Effector memory CD4-positive, alpha-beta T cell (primary cell): ENCODE measurements around the gene CACNA1H.

ENCODE experiments used
- DNase-seq, 3 donors: peaks; one replicate each; pipeline ENCODE4 v3.0.0-alpha.2; 2020
- H3K27ac ChIP-seq: 2 replicates; pipeline ENCODE4 v1.7.0; 2013; ENCODE audit warnings: mild to moderate bottlenecking, low read length, moderate library complexity; ENCODE audit not compliant: insufficient read depth, poor library complexity, severe bottlenecking
- H3K27me3 ChIP-seq: replicated peaks from 2 replicates; pipeline ENCODE4 v1.7.0; 2013; ENCODE audit warnings: mild to moderate bottlenecking, low read length; ENCODE audit not compliant: insufficient read depth, control insufficient read depth, poor library complexity, severe bottlenecking
- H3K36me3 ChIP-seq: 2 replicates; pipeline ENCODE4 v1.7.0; 2013; ENCODE audit warnings: mild to moderate bottlenecking, low read length, moderate library complexity; ENCODE audit not compliant: control insufficient read depth, insufficient read depth
- H3K4me1 ChIP-seq: 2 replicates; pipeline ENCODE4 v1.7.0; 2013; ENCODE audit warnings: low read length, mild to moderate bottlenecking; ENCODE audit not compliant: control insufficient read depth, insufficient read depth, poor library complexity, severe bottlenecking
- H3K4me3 ChIP-seq: 2 replicates; pipeline ENCODE4 v1.7.0; 2013; ENCODE audit warnings: low read length, low read depth, mild to moderate bottlenecking; ENCODE audit not compliant: insufficient read depth, poor library complexity, severe bottlenecking
- H3K9me3 ChIP-seq: 2 replicates; pipeline ENCODE4 v1.7.0; 2013; ENCODE audit warnings: mild to moderate bottlenecking, low read length, moderate library complexity; ENCODE audit not compliant: control insufficient read depth

The CACNA1H gene

DNA sequence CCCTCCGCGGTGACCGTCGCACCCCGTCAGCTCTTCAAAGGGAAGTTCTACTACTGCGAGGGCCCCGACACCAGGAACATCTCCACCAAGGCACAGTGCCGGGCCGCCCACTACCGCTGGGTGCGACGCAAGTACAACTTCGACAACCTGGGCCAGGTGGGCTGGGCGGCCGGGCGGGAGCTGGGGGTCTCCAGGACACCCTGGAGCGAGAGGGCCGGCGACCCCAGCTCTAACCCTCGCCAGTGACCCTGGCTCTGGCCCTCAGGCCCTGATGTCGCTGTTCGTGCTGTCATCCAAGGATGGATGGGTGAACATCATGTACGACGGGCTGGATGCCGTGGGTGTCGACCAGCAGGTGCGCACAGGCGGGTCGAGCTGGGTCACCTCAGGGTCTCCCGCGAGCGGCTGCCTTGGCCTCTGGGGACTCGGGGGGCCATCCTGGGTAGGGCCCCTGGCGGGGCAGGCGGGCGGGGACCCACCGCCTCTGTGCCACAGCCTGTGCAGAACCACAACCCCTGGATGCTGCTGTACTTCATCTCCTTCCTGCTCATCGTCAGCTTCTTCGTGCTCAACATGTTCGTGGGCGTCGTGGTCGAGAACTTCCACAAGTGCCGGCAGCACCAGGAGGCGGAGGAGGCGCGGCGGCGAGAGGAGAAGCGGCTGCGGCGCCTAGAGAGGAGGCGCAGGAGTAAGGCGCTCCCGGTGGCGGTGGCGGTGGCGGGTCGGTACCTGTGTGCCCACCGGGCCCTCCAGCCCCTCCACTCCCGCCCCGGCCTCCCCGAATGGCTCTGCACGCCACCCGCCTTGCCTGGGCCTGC is 58.8 kb downstream of the CACNA1H start:
- Histone ChIP-seq H3K9me3 (no peaks in the 10 kb centered on the region), H3K27ac (no peak overlapping the region), H3K27me3 (no peaks in the 10 kb centered on the region), H3K4me1 (no peaks in the 10 kb centered on the region), H3K36me3 (no peaks in the 10 kb centered on the region), H3K4me3 (no peak overlapping the region)
- no peak for DNase-seq

DNA sequence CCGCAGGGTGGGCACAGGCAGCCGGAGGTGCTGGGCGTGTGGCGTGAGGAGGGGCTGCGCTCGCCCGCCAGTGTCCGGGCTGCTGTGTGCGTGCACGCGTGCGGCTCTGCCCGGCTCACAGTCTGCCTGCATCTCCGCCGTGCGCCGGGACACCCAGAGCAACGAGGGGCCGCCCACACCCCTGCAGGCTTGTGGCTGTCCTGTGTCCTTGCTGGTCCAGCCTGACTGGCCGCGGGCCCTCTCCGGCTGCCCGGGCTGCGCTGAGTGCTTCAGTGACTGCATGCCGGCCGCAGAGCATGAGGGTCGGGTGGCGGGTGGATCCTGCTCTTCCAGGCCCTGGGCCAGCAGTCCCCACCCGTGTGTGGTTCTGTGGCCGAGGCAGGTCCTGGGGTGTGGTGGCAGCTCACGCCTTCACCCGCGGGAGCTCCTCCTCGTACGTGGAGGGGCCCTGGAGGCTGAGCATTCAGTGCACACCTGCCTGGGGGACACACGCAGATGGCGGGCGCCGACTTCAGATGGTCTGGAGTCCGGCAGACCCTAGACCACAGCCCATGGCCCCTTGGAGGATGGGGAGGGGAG is 59.8 kb downstream of the CACNA1H start:
- no peaks in the 10 kb centered on the region for H3K4me1 ChIP-seq
- H3K4me3 ChIP-seq, result no peak overlapping the region
- no peak for DNase-seq
- H3K36me3 ChIP-seq, result no peaks in the 10 kb centered on the region
- H3K27me3 ChIP-seq, result no peaks in the 10 kb centered on the region
- H3K27ac ChIP-seq, result no peak overlapping the region
- H3K9me3 ChIP-seq, result no peaks in the 10 kb centered on the region

- Histone ChIP-seq H3K27me3 (no peaks in the 10 kb centered on the region), H3K27ac (no peak overlapping the region), H3K36me3 (no peaks in the 10 kb centered on the region), H3K9me3 (no peaks in the 10 kb centered on the region), H3K4me1 (no peaks in the 10 kb centered on the region), H3K4me3 (no peak overlapping the region)
- DNase-seq, result no peak
These were observed 60.3 kb downstream of the CACNA1H start for GRCh38 chr16:1213231-1213630.

DNA sequence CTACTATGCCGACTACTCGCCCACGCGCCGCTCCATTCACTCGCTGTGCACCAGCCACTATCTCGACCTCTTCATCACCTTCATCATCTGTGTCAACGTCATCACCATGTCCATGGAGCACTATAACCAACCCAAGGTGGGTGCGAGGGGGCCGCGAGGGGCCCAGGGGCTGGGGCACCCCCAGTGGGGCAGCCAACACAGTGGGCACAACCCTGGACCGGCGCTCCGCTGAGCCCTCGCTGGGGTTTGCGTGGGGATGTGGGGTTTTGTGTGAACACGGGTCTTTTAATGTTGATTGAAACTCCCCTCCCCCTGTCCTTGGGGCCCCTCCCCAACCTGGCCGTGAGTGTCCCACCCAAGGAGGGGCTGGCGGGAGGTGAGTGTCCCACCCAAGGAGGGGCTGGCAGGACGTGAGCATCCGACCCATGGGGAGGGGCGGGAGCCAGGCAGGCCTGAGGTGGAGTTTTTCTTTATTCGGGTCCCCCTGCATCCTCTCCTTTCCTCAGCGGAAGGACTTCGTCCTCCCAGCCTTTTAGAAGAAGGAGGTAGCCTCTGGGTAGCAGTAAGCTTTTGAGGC is 61.0 kb downstream of the CACNA1H start:
- Histone ChIP-seq H3K4me3 (no peak overlapping the region), H3K4me1 (no peaks in the 10 kb centered on the region), H3K9me3 (no peaks in the 10 kb centered on the region), H3K36me3 (no peaks in the 10 kb centered on the region), H3K27ac (no peak overlapping the region), H3K27me3 (no peaks in the 10 kb centered on the region)
- no peak for DNase-seq

DNA sequence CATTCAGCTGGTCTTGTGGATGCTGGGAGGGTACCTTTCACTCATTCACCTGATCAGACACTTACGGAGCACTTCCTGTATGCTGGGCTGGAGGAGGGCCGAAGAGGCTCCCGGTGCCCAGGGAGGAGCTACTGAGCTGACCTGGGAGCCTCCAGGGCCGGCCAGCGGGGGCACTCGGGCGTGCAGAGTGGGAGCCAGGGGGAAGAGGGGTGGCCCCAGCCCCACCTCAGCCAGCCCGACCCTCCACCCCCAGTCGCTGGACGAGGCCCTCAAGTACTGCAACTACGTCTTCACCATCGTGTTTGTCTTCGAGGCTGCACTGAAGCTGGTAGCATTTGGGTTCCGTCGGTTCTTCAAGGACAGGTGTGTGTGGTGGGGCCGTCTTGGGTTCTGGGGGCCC is 61.8 kb downstream of the CACNA1H start:
- no peak for DNase-seq
- no peak overlapping the region for H3K4me3 ChIP-seq

DNA sequence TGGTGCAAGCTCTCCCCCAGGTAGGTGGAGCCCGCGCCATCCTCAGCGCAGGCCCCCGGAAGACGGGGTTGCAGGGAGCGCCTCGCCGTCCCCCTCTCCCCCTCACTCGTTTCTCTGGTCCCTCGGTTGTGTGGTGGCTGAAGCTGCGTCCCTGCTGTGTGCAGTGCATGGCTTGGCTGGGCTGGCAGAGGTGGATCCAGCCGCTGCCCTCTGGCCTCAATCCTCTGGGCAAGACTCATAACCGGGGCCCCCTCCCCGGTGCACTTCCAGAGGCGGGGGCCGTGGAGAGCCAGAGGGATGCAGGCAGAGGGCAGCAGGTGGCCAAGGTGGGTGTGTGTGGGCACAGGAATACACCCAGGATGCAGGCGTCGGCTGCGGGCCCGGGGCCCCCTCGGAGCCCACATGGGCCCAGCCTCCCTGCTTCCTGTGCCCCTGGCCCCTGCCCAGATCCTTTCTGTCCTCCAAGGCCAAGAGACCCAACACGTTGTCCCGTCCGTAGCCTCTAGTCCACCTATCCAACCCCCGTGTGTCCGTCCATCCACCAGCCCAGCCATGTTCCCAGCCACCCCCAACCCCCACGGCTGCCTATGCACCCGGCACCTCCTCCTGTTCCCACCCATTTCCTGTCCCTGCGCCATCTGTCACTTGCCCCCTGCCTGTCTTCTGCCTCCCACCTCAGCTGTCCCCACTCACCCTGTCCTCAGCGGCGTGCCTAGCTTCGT is 62.8 kb downstream of the CACNA1H start:
- no peak overlapping the region for H3K27ac ChIP-seq
- no peaks in the 10 kb centered on the region for H3K4me1 ChIP-seq
- H3K9me3 ChIP-seq, result no peaks in the 10 kb centered on the region
- no peak overlapping the region for H3K4me3 ChIP-seq
- no peaks in the 10 kb centered on the region for H3K27me3 ChIP-seq
- no peaks in the 10 kb centered on the region for H3K36me3 ChIP-seq
- no peak for DNase-seq

More for the DNA sequence above, 61.8 kb downstream of the CACNA1H start:
- no peak overlapping the region for H3K27ac ChIP-seq
- no peaks in the 10 kb centered on the region for H3K4me1 ChIP-seq
- no peaks in the 10 kb centered on the region for H3K9me3 ChIP-seq
- H3K36me3 ChIP-seq, result no peaks in the 10 kb centered on the region
- no peaks in the 10 kb centered on the region for H3K27me3 ChIP-seq

- Histone ChIP-seq H3K9me3 (no peaks in the 10 kb centered on the region), H3K36me3 (no peaks in the 10 kb centered on the region), H3K27me3 (no peaks in the 10 kb centered on the region), H3K4me3 (no peak overlapping the region), H3K4me1 (no peaks in the 10 kb centered on the region), H3K27ac (no peak overlapping the region)
- DNase-seq, result no peak
These were observed 63.4 kb downstream of the CACNA1H start for GRCh38 chr16:1216296-1216619.

- Histone ChIP-seq H3K27ac (no peak overlapping the region), H3K36me3 (no peaks in the 10 kb centered on the region), H3K4me3 (no peak overlapping the region), H3K27me3 (no peaks in the 10 kb centered on the region), H3K9me3 (no peaks in the 10 kb centered on the region), H3K4me1 (no peaks in the 10 kb centered on the region)
- DNase-seq, result no peak
These were observed 63.9 kb downstream of the CACNA1H start for GRCh38 chr16:1216681-1217400.

DNA sequence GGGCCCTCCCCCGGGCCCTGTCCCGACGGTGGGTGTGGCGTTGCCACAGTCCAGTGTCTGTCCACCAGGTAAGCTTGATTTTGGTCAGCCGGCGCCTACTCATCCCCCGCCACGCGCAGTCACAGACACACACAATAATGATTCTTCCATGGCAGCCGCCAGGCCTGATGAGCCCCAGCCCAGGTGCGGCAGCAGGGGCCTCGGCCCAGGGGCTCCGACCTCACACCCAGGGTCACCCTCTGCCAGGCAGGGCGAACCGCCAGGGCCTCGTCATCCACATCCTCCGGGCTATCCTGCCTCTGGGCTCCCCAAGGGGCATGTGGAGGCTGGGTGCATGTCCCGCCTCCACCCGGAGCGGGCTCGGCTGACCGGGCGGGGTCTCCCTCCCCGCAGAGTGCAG is 64.6 kb downstream of the CACNA1H start:
- H3K4me1 ChIP-seq, result no peaks in the 10 kb centered on the region
- H3K27me3 ChIP-seq, result no peaks in the 10 kb centered on the region
- H3K36me3 ChIP-seq, result no peaks in the 10 kb centered on the region
- H3K9me3 ChIP-seq, result no peaks in the 10 kb centered on the region
- H3K4me3 ChIP-seq, result no peak overlapping the region
- no peak for DNase-seq
- H3K27ac ChIP-seq, result no peak overlapping the region
